ENCODE measurements around the gene METTL8.
"Not testable (repeated sequence)": the region's sequence is repeated elsewhere in the genome, so short reads cannot be mapped to it uniquely, and the experiment has no call there.

The METTL8 gene

DNA sequence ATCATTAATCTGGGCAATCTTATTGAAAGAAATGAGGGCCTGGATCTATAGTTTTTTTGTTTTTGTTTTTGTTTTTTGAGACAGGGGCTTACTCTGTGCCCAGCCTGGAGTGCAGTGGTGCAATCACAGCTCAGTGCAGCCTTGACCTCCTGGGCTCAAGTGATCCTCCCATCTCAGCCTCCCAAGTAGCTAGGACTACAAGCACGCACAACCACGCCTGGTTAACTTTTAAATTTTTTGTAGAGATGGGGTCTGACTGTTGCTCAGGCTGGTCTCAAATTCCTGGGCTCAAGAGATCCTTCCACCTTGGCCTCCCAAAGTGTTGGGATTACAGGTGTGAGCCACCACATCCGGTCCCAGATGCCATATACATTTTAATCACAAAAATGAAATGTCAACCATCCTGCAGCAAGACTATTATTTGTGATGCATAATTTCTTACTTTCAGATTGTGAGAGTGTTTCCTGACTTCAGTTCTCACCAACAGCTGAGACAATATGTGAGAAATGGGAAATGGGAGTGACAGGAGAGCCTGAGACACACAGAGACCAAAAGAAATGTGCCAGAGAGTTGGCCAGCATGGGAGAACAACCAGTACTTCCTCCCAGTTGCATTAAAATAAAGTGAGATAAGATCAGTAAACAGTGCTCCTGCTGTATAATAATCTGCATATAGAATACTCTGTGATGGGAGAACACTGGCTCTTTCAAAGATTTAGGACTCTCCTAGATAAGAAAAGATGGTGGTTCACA lies 87.6 kb downstream of the METTL8 start:
- DNase-seq (ENCODE audit: low spot score) = no peak

DNA sequence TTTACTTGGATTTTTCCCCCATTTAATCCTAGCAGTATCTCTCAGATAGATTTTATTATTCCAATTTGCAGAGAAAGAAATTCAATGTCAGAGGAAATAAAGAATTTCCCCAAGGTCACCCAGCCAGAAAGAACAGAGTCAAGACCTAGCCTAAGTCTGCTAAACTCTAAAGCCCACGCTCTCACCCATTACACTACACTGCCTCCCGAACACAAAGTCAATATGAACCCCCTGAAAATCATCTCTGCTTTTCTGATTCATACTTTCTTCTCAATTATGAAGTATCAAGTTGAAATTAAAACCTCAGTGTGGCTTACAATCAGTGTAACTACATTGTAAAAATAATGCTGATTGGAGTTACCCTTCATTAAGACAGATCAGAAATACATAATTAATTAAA lies 89.6 kb downstream of the METTL8 start:
- no peak for DNase-seq (ENCODE audit: low spot score)

DNA sequence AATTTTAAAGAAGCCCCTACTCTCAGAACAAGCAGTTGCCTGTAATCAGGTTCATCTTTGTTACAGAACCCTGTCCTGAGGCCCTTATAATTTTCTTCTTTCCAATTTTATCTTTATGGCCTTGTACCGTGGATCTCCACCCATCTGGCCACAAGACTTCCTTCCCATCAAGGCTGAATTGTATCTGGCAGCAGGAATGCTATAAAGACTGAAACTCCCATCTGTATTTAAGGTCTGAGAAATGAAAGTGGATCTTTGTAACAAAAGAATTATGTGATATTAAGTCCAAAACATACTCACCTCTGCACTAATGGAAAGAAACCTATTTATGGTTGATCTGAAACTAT lies 91.8 kb downstream of the METTL8 start:
- DNase-seq (ENCODE audit: low spot score) = peak; percentile 15

DNA sequence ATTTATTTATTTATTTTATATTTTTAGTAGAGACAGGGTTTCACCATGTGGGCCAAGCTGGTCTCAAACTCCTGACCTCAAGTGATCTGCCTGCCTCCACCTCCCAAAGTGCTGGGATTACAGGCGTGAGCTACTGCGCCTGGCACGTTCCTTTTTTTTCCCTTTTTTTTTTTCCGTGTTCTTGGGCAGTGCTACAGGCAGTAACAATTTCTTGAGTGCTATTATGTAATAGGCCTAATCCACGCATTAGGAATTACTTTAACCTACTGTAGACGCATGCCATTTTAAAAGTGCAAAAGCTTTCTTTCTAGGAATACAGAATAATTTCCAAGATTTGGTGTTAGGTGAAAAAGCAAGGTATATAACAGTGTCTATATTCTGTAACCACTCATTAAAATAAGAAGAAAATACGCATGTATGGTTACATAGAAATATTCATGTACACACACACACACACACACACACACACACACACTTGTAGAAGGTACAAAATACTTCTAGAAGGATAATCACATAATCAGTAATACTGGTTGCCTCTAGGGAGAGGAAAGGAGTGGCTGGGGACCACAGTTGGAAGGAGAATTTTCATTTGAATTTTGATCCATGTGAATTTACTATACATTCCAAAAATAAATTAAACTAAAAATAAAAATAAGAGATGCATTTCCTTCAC lies 92.3 kb downstream of the METTL8 start:
- DNase-seq (ENCODE audit: low spot score) = no peak

DNA sequence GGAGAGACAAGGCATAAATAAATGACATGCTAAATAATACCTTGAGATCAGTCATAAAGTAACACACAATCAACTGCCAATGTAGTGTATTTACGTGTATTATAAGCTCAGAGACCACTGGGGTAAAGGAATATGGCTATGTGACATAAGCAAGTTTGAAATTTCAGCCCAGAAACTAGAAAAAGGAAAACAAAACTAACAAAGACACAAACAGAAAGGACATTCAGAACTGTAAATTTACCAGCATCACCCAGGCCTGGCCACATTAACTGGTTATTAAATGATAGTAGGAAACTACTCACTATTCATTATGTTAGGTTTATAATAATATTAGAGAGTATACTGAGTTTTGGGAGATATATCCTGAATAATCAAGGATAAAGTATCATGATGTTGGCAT lies 98.8 kb downstream of the METTL8 start:
- DNase-seq (ENCODE audit: low spot score) = no peak

DNA sequence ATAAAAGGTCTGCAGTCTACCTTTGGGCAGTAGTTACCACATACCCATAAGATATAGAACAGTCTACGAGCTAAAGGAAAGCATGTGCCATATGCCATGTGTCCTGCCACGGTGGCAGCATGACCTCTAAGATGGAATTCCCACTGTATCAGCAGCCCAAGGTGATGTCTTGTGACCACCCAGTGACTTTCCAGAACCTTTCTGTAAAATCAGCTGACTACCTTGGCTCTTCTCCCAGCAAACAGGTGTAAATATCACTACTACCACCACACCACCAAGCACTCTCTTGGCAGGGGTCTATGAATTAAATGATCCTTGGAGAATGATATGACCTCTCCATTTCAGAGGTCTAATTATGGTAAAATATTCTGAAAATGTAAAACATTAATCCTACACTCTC lies 99.6 kb downstream of the METTL8 start:
- no peak for DNase-seq (ENCODE audit: low spot score)

DNA sequence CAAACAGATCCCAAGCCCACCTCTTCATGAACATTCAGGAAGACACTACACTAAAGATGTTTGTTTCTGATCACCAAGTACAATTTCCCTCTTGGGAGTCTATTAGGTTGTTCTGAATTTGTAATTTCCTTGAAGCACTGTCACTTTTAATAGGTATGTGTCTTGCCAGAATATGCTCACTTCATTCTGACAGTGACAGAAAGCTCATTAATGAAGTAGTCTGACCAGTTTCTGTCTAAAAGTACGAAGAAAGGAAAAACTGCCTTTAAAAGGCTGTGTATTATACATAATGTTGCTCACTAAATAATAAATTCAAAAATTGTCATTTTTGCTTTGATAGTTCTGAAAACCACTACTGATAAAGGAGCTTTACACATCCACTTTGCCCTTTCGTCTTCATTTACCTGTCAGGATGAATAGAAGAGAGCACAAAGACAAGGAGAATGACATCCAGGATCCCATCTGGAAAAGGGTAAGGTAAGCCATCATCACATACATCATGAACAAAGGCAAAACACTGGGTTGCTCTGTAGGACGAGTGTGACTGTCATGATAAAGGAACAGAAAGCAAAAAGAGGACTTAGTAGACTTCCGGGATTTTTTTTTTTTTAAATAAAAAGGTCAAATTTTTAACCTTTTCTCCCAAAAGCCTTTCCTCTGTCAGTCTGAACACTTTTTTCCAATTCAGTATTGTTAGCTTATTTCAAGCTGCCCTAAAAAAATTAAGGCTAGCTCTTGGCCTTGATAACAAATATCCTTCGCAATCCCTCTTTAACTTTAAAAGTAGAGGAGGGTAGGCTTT lies 103.4 kb downstream of the METTL8 start:
- DNase-seq (ENCODE audit: low spot score) = no peak

DNA sequence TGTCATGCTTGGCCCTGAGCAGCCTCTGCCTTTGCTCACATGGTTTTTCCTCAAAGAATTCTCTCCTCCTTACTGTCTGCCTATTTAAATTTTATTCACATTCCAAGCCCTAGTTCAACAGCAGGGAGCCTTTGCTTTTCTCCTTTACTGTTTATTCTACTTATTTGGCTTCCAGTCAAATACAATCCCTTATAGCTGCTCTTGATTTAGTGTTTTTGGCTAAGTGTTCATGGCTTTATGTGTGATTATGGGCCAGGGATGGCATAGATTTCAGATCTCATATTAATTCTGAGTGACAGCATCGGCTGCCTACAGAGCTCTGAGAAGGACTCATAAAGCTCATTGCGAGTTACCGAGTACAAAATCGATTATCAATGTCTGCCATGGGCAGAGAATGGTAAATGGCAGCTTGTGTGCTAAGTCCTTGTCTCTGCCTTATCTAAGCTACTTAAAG lies 106.7 kb downstream of the METTL8 start:
- DNase-seq (ENCODE audit: low spot score) = no peak

DNA sequence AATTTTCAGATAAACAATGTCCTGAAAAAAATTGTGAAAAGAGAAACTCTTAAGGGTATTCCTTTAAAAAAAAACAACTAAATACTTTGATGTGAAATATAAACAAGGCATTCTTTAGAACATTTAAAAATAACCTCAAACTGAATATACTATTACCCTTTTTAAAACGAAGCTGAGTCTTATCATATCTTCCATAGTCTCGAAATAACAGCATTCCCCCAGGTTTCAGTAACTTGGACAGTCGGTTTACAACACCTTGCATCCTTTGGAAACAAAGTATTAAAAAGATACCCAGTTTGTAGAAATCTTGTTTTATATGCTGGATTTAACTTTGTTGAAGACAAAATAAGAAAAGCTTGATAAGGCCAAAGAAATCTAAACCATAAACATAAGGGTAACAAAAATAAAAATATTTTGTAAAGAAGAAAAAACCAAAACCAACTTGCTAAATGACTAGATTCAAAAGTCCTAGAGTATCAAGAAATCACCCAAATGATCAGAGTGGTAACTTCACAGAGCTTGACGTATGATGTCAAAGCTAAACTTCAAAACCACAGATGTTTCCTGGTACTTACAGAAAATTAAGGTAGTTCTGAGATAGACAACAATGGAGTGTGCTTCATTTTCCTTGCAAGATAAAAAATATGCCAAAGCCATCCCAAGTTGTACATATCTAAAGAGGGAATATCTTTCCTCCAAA lies 107.8 kb downstream of the METTL8 start:
- no peak for DNase-seq (ENCODE audit: low spot score)

DNA sequence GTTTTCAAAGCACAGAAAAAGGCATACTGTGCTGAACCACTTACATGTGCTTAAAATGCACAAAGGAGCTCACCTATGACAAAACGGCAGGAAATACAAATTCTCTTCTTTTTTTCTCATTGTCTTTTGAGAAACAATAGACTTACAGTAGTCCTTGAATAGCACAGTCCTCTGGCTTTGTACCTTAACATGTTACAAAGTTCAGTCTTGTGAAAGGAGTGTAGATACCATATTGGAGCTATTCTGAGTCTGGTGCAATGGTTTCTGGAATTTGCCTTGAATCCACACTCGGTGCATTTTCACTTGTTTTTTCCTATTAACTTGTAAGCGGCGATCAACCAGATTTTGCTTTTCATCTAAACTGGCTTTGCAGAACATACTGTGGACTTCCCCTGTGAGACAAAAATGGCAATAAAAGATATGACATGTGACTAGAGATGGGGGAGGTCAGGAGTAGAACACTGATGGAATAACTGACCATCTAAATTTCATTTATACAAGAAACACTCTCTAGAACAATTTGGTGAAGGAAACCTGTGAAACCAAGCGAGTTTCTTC lies 109.7 kb downstream of the METTL8 start:
- DNase-seq (ENCODE audit: low spot score) = no peak

DNA sequence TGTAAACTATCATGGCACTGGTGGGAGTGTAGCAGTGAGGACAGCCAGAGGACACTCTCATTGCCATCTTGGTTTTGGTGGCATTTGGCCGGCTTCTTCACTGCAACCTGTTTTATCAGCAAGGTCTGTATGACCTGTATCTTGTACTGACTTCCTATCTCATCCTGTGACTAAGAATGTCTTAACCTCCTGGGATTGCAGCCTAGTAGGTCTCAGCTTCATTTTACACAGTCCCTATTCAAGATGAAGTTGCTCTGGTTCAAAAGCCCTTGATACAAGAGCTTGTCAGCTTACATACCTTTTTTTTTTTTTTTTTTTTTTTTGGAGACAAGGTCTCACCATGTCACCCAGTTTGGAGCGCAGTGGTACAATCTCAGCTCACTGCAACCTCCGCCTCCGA lies 110.9 kb downstream of the METTL8 start:
- no peak for DNase-seq (ENCODE audit: low spot score)

DNA sequence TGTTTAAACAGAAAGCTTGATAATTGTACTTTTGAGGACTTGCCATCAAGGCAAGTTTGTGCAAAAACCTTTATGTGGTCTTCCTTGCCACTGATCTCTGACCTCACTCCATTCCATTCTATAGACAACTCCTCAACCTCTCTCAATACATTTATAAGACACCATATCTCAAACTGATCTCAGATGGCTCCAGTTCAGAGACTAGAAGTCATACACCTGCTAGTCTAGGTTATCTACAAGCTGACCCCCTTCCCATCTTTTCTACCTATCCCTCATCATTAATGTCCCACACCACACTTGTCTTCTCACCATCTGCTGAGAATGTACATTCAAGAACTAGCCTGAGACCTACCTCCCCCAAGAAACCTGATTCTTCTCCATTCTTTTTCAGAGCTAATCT lies 113.1 kb downstream of the METTL8 start:
- no peak for DNase-seq (ENCODE audit: low spot score)

DNA sequence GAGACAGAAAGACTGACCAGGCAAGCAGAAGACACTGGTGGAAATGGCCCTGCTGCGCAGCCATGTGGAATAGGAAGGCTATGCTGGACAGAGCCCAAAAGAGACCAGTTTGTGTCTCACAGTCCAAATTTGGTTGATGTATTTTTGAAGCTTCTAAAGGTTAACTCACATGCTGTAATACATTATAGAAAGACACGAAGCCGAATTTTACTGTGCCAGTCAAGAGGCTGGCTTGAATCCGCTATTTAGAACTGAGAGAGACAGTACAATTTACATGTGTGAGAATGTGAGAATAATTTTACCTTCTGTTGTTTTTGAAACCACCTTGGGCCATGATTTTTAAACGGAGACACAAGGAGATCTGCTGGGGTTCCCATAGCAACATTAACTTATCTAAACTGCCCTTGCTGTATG lies 113.6 kb downstream of the METTL8 start:
- DNase-seq (ENCODE audit: low spot score) = no peak

DNA sequence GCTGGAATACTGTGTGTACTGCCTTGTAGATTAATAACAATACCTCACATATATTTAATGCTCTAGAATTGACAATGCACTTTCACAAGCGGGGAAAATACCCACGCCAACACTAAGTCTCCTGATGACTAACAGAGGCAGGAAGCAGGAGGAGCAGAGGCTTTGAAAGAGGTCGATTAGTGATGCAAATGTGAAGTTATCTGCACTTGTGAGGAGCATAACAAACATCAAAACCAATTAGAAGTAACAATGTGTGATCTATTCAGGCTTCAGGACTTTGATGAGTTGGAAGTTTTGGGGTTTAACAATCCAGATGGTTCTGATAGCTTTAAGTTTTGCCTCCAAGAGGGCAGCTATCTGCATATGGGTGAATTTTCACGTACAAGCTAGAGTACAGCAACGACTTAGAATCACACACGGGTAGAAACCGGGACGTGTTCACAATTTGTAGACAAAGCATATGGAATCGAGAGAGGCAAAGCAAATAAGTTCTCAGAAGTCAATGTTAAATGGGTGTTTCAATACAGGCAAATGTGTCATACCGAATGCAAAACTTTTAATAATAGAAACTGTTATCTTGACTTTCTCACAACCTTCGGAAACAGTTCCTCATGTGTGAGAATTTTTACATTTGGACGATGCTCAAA lies 114.5 kb downstream of the METTL8 start:
- DNase-seq (ENCODE audit: low spot score) = no peak

DNA sequence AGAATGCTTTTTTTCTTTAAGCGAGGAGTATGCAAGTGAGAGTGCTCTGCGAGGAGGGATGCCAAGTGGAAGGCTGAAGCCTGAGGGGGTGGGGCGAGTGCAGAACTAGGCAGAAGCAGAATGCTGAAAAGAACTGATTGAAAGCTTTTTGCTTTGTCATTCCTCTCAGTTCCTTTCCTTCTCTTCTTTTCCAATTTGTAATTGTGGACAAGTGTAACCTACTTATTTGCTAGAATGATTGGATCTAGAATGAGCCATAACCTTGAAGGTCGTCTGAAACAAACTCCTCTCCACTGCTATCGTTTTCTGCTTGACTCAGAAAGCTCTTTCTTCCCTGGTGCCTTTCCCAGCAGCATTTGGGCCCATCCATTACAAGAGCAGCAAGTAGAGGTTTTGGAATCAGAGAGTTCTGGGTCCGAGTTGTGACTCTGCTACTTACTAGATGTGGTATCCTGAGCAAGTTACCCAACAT lies 115.3 kb downstream of the METTL8 start:
- peak; percentile 21 for DNase-seq (ENCODE audit: low spot score)

DNA sequence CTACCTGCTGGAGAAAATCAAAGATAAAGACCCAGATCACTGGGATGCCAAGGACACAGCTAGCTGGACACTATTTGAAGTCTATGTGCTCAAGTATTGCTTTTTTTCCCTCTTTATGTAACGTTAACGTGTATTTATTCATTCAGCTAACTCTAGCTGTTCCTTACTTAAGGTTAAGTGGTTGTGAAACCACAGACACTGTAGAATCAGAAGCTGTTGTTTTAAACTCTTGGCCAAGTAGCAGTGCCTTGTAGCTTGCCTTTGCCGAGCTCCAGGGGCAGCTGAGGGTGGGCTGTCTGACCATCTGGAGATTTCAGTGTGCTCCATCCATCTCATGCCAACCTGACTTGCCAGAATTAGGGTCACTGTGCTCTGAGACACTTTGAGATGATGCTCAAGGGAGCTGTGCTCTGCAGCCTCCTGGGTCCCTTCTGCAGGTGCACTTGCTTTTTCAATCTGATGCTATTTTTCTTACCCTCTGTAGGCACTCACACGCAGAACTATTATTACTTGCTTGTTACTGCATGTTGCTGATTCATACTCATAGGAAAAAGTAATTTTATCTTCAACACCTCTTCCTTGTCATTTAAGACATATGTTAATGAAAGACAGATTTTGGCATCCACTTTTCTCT lies 116.2 kb downstream of the METTL8 start:
- no peak for DNase-seq (ENCODE audit: low spot score)

DNA sequence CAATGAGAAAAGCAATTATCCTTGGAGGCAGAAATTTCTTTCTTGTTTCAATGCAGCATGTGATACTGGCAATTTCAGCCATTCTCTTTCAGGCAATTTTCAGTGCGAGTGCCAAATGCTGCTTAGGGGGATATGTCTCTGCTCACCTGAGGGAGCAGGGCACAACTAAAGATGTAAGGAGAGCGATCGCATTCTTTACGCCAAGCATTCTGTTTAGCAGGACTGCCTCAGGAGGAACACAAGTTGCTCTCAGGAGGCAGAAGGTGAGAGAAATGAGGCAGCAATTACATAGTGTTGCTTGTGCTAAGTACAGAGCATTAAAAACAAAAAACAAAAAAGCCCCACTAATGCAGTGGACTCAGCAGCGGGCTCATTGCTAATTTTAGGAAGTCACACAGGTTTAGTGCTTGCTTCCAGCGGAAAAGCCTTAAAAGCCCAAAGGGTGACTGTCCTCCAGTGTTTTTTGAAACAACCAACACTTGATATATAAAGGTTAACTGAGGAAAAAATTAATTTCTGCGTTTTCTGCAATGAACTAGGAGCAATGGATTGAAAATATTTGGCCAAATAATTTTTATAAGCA lies 116.9 kb downstream of the METTL8 start:
- DNase-seq (ENCODE audit: low spot score) = no peak

DNA sequence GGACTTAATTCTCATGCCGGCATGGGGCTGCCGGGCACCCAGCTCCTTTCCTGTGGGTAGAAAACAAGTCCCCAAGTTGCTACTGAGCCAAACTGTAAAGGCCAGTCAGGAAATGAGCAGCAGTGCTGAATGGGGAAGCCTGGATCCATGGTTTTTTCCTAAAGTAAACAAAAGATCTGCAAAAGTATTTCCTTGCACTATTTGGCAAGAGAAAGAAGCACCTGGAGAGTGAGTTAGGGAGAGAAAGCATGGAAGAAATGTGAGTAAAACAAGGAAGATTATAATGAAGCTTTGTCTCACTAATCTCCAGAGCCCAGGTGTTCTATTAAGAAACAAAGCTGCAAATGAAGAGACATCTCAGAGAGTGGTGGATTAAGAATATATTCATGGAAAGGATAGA lies 117.6 kb downstream of the METTL8 start:
- DNase-seq (ENCODE audit: low spot score) = no peak

DNA sequence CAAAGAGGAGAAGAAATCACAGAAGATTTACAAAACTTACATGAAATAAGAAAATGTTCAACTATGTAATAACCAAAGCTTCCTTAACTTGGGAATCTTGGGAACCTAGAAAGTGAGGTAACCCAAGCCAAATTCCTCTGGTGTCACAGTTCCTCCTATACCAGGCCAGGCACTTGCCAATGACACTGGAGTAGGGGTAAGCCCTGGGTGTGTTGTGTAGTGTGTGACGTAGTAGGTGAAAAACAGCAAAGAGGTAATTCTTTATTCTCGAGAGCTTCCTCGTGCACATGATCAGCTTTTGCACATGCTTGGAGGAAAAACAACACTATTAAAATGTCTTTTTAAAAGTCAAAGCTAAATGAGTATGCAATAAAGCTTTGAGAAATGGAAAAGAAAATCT lies 118.0 kb downstream of the METTL8 start:
- DNase-seq (ENCODE audit: low spot score) = no peak

DNA sequence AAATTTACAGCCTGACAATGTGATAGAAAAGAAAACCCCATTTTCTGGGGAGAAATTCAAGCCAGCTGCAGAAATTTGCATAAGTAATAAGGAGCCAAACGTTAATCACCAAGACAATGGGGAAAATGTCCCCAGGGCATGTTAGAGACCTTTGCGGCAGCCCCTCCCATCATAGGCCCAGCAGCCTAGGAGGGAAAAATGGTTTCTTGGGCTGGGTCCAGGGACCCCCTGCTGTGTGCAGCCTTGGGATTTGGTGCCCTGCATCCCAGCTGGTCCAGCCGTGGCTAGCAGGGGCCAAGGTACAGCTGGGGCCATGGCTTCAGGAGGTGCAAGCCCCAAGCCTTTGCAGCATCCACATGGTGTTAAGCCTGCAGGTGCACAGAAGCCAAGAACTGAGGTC lies 121.6 kb downstream of the METTL8 start:
- not testable (repeated sequence) for DNase-seq (ENCODE audit: low spot score)

DNA sequence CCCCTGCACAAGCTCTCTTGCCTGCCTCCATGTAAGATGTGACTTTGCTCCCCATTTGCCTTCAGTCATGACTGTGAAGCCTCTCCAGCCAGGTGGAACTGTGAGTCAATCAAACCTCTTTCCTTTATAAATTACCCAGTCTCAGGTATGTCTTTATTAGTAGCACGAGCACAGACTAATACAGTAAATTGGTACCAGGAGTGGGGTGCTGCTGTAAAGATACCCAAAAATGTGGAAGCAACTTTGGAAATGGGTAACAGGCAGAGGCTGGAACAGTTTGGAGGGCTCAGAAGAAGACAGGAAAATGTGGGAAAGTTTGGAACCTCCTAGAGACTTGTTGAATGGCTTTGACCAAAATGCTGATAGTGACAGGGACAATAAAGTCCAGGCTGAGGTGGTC lies 122.2 kb downstream of the METTL8 start:
- not testable (repeated sequence) for DNase-seq (ENCODE audit: low spot score)

All from AG20443 (cell line).